DOHH2 (cell line): ENCODE measurements around the gene PCDHA7.
"Not testable (repeated sequence)": the region's sequence is repeated elsewhere in the genome, so short reads cannot be mapped to it uniquely, and the experiment has no call there.

Experiments used
- H3F3A ChIP-seq: fragments of 200-600 bp; sonication (generic), shearing (Covaris generic); 2 replicates; pipeline ENCODE4 v1.6.0; 2016; ENCODE audit warnings: antibody characterized with exemption, mild to moderate bottlenecking; ENCODE audit not compliant: control insufficient read depth, insufficient read depth
- H3K27ac ChIP-seq: fragments of 200-600 bp; sonication (generic); 2 replicates; pipeline ENCODE4 v1.5.1; 2014; ENCODE audit warnings: low read depth, mild to moderate bottlenecking, low read length, moderate library complexity
- H3K27me3 ChIP-seq: fragments of 200-600 bp; sonication (generic); 2 replicates; pipeline ENCODE4 v1.6.1; 2014; ENCODE audit warnings: mild to moderate bottlenecking, low read length, mixed read lengths; ENCODE audit not compliant: control insufficient read depth
- H3K36me3 ChIP-seq: fragments of 200-600 bp; sonication (generic); 2 replicates; pipeline ENCODE4 v1.6.1; 2014; ENCODE audit warnings: mild to moderate bottlenecking, low read length, moderate library complexity, mixed read lengths; ENCODE audit not compliant: control insufficient read depth
- H3K4me1 ChIP-seq: fragments of 200-600 bp; sonication (generic); 2 replicates; pipeline ENCODE4 v1.6.1; 2014; ENCODE audit warnings: mild to moderate bottlenecking, low read length, mixed read lengths; ENCODE audit not compliant: control insufficient read depth
- H3K4me2 ChIP-seq: fragments of 200-600 bp; sonication (generic); 2 replicates; pipeline ENCODE4 v1.6.0; 2014; ENCODE audit warnings: mild to moderate bottlenecking, low read length, moderate library complexity
- H3K4me3 ChIP-seq: fragments of 200-600 bp; sonication (generic); 2 replicates; pipeline ENCODE4 v1.5.1; 2014; ENCODE audit warnings: mild to moderate bottlenecking, low read length, mixed read lengths
- H3K79me2 ChIP-seq: fragments of 200-600 bp; sonication (generic); 2 replicates; pipeline ENCODE4 v1.6.1; 2014; ENCODE audit warnings: mild to moderate bottlenecking, low read length, mixed read lengths; ENCODE audit not compliant: control insufficient read depth
- H3K9me2 ChIP-seq: fragments of 200-600 bp; sonication (generic); replicated peaks from 2 replicates; pipeline ENCODE4 v1.6.1; 2014; ENCODE audit warnings: mild to moderate bottlenecking, low read length, mixed read lengths; ENCODE audit not compliant: control insufficient read depth
- H3K9me3 ChIP-seq: fragments of 200-600 bp; sonication (generic); 2 replicates; pipeline ENCODE4 v1.6.1; 2014; ENCODE audit warnings: antibody characterized with exemption, low read length, mixed read lengths; ENCODE audit not compliant: control insufficient read depth, insufficient read depth
- H4K20me1 ChIP-seq: fragments of 200-600 bp; sonication (generic); 2 replicates; pipeline ENCODE4 v1.6.0; 2014; ENCODE audit warnings: low read depth, mild to moderate bottlenecking, antibody characterized with exemption, low read length, moderate library complexity; ENCODE audit not compliant: control insufficient read depth, insufficient read depth
- EZH2phosphoT487 ChIP-seq: fragments of 200-600 bp; sonication (generic); IDR thresholded peaks from 2 replicates; pipeline ENCODE4 v1.6.1; 2017; ENCODE audit warnings: borderline replicate concordance, mild to moderate bottlenecking, antibody characterized with exemption, low read length, moderate library complexity, mixed read lengths
- TF ChIP-seq, protein P1 (sequence below): fragments of 200-600 bp; sonication (generic); IDR thresholded peaks from one replicate; pipeline ENCODE4 v1.5.1; 2014; ENCODE audit warnings: antibody characterized with exemption, mild to moderate bottlenecking, low read depth, low read length; ENCODE audit not compliant: poor library complexity, severe bottlenecking

PCDHA7 gene

DNA sequence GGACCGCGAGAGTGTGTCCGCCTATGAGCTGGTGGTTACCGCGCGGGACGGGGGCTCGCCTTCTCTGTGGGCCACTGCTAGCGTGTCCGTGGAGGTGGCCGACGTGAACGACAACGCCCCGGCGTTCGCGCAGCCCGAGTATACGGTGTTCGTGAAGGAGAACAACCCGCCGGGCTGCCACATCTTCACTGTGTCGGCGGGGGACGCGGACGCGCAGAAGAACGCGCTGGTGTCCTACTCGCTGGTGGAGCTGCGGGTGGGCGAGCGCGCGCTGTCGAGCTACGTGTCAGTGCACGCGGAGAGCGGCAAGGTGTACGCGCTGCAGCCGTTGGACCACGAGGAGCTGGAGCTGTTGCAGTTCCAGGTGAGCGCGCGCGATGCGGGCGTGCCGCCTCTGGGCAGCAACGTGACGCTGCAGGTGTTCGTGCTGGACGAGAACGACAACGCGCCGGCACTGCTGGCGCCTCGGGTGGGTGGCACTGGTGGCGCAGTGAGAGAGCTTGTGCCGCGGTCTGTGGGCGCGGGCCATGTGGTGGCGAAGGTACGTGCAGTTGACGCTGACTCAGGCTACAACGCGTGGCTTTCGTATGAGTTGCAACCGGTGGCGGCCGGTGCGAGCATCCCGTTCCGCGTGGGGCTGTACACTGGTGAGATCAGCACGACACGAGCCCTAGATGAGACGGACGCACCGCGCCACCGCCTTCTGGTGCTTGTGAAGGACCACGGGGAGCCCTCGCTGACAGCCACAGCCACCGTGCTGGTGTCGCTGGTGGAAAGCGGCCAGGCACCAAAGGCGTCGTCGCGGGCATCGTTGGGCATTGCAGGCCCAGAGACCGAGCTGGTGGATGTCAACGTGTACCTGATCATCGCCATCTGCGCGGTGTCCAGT, 1.8 kb downstream of the PCDHA7 start:
- H3K4me1 ChIP-seq, result no peaks in the 10 kb centered on the region
- H4K20me1 ChIP-seq, result no peaks in the 10 kb centered on the region
- H3F3A ChIP-seq, result no peaks in the 10 kb centered on the region
- no peaks in the 10 kb centered on the region for H3K27me3 ChIP-seq
- H3K27ac ChIP-seq, result no peak overlapping the region
- no peaks in the 10 kb centered on the region for H3K79me2 ChIP-seq
- H3K36me3 ChIP-seq, result no peaks in the 10 kb centered on the region
- H3K9me3 ChIP-seq, result no peaks in the 10 kb centered on the region
- no peak overlapping the region for H3K4me3 ChIP-seq
- TF ChIP-seq EZH2phosphoT487, result no peak
- TF ChIP-seq, protein P1, sequence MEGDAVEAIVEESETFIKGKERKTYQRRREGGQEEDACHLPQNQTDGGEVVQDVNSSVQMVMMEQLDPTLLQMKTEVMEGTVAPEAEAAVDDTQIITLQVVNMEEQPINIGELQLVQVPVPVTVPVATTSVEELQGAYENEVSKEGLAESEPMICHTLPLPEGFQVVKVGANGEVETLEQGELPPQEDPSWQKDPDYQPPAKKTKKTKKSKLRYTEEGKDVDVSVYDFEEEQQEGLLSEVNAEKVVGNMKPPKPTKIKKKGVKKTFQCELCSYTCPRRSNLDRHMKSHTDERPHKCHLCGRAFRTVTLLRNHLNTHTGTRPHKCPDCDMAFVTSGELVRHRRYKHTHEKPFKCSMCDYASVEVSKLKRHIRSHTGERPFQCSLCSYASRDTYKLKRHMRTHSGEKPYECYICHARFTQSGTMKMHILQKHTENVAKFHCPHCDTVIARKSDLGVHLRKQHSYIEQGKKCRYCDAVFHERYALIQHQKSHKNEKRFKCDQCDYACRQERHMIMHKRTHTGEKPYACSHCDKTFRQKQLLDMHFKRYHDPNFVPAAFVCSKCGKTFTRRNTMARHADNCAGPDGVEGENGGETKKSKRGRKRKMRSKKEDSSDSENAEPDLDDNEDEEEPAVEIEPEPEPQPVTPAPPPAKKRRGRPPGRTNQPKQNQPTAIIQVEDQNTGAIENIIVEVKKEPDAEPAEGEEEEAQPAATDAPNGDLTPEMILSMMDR, result no peak
- H3K9me2 ChIP-seq, result no peaks in the 10 kb centered on the region
- no peak overlapping the region for H3K4me2 ChIP-seq

DNA sequence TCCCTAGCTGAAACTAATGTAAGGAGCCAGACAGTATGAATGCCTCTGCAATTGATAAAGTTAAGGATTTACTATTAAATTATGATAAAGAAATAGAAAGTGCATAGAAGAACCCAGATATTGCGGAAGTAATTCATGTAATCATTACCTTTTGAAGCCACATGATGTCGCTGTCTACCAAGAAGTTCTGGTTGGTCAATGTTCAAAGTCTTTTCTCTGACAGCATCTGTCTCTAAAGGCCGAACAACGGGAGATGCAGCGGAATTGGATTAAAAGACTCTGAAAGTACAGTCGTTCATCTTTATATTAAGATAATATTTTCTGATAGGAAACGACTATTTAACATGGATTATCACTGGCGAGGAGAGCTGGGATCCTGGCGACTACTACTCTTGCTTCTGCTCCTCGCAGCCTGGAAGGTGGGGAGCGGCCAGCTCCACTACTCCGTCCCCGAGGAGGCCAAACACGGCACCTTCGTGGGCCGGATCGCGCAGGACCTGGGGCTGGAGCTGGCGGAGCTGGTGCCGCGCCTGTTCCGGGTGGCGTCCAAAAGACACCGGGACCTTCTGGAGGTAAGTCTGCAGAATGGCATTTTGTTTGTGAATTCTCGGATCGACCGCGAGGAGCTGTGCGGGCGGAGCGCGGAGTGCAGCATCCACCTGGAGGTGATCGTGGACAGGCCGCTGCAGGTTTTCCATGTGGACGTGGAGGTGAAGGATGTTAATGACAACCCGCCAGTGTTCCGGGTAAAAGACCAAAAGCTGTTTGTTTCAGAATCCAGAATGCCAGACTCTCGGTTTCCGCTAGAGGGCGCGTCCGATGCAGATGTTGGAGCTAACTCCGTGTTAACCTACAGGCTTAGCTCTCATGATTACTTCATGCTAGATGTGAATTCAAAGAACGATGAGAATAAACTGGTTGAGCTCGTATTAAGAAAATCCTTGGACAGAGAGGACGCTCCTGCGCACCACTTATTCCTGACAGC, 7.2 kb downstream of the PCDHA7 start, which contains the start of gene PCDHA8:
PCDHA8 (plus strand) TSS at position 210 of the 985 bp plus-strand sequence; CDS start at position 345, 135 bp downstream.
- H3K4me3 ChIP-seq, result no peak within 1 kb of the TSS
- H3K27me3 ChIP-seq, result no peaks in the 10 kb centered on the region
- no peak for TF ChIP-seq EZH2phosphoT487
- TF ChIP-seq, protein P1, result peak; percentile 18
- H3F3A ChIP-seq, result no peaks in the 10 kb centered on the region
- no peaks in the 10 kb centered on the region for H4K20me1 ChIP-seq
- no peak within 1 kb of the TSS for H3K4me2 ChIP-seq
- H3K4me1 ChIP-seq, result no peaks in the 10 kb centered on the region
- no peaks in the 10 kb centered on the region for H3K36me3 ChIP-seq
- no peaks in the 10 kb centered on the region for H3K79me2 ChIP-seq
- no peak within 1 kb of the TSS for H3K27ac ChIP-seq
- no peaks in the 10 kb centered on the region for H3K9me2 ChIP-seq
- H3K9me3 ChIP-seq, result no peaks in the 10 kb centered on the region

DNA sequence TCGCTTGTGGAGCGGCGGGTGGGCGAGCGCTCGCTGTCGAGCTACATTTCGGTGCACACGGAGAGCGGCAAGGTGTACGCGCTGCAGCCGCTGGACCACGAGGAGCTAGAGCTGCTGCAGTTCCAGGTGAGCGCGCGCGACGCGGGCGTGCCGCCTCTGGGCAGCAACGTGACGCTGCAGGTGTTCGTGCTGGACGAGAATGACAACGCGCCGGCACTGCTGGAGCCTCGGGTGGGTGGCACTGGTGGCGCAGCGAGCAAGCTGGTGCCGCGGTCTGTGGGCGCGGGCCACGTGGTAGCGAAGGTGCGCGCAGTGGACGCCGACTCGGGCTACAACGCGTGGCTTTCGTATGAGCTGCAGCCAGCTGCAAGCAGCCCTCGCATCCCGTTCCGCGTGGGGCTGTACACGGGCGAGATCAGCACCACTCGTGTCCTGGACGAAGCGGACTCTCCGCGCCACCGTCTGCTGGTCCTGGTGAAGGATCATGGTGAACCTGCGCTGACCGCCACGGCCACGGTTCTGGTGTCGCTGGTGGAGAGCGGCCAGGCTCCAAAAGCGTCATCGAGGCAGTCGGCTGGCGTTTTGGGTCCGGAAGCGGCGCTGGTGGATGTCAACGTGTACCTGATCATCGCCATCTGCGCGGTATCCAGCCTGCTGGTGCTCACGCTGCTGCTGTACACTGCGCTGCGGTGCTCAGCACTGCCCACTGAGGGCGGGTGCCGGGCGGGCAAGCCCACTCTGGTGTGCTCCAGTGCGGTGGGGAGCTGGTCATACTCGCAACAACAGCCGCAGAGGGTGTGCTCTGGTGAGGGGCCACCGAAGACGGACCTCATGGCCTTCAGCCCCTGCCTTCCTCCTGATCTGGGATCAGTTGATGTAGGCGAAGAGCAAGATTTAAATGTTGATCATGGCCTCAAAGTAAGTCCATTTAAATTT, 9.0 kb downstream of the PCDHA7 start:
- no peak for TF ChIP-seq EZH2phosphoT487
- TF ChIP-seq, protein P1, result no peak
- no peak overlapping the region for H3K4me3 ChIP-seq
- no peaks in the 10 kb centered on the region for H4K20me1 ChIP-seq
- no peak overlapping the region for H3K27ac ChIP-seq
- no peak overlapping the region for H3K4me2 ChIP-seq
- no peaks in the 10 kb centered on the region for H3K27me3 ChIP-seq
- H3K9me3 ChIP-seq, result no peaks in the 10 kb centered on the region
- no peaks in the 10 kb centered on the region for H3K4me1 ChIP-seq
- no peaks in the 10 kb centered on the region for H3K36me3 ChIP-seq
- no peaks in the 10 kb centered on the region for H3K79me2 ChIP-seq
- no peaks in the 10 kb centered on the region for H3F3A ChIP-seq
- H3K9me2 ChIP-seq, result no peaks in the 10 kb centered on the region

DNA sequence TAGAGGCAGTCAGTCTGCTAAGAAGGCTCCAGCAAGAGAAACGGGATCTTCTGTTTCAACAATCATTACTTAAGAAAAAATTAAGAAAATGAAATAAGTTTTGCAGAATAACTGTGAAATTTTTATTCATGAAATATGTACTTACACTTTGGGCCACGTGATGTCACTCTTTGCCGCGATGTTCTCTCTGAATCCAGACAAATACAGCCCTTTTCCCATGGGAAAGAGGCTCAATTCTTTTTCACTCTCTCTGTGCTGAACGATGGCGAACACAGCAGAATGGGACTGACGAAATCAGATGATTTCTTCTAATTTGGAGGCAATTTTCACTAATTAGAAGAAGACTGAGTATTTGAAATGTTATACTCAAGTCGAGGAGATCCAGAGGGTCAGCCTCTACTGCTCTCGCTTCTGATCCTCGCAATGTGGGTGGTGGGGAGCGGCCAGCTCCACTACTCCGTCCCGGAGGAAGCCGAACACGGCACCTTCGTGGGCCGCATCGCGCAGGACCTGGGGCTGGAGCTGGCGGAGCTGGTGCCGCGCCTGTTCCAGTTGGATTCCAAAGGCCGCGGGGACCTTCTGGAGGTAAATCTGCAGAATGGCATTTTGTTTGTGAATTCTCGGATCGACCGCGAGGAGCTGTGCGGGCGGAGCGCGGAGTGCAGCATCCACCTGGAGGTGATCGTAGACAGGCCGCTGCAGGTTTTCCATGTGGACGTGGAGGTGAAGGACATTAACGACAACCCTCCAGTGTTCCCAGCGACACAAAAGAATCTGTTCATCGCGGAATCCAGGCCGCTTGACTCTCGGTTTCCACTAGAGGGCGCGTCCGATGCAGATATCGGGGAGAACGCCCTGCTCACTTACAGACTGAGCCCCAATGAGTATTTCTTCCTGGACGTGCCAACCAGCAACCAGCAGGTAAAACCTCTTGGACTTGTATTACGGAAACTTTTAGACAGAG, 14.4 kb downstream of the PCDHA7 start, which contains the start of gene PCDHA9:
PCDHA9 (plus strand) TSS at position 244 of the 964 bp plus-strand sequence; CDS start at position 358, 114 bp downstream.
- not testable (repeated sequence) for H3K4me2 ChIP-seq, H3K4me3 ChIP-seq, H3F3A ChIP-seq, H3K4me1 ChIP-seq, H4K20me1 ChIP-seq, H3K9me2 ChIP-seq, H3K9me3 ChIP-seq, H3K27ac ChIP-seq, H3K79me2 ChIP-seq, H3K27me3 ChIP-seq, H3K36me3 ChIP-seq
